ENCODE measurements around the gene LMX1B.

- TF ChIP-seq, protein P1, sequence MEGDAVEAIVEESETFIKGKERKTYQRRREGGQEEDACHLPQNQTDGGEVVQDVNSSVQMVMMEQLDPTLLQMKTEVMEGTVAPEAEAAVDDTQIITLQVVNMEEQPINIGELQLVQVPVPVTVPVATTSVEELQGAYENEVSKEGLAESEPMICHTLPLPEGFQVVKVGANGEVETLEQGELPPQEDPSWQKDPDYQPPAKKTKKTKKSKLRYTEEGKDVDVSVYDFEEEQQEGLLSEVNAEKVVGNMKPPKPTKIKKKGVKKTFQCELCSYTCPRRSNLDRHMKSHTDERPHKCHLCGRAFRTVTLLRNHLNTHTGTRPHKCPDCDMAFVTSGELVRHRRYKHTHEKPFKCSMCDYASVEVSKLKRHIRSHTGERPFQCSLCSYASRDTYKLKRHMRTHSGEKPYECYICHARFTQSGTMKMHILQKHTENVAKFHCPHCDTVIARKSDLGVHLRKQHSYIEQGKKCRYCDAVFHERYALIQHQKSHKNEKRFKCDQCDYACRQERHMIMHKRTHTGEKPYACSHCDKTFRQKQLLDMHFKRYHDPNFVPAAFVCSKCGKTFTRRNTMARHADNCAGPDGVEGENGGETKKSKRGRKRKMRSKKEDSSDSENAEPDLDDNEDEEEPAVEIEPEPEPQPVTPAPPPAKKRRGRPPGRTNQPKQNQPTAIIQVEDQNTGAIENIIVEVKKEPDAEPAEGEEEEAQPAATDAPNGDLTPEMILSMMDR (IDR thresholded peaks at IDR 0.05) = no peak
- no peak for TF ChIP-seq POLR2A (IDR thresholded peaks at IDR 0.05)
These were observed 85.7 kb downstream of the LMX1B start for GRCh38 chr9:126699401-126699881.
